Measurements from ENCODE around the gene MSLN. TPM values are rescaled to one million over a fixed set of nuclear protein-coding genes. Genes with fewer than 3 reads are reported as not detected.
A peak's percentile ranks its signal among the peaks of the same experiment; 100 is the strongest.
"Not testable (repeated sequence)": the region's sequence is repeated elsewhere in the genome, so short reads cannot be mapped to it uniquely, and the experiment has no call there.

Gene MSLN
- total RNA-seq, 3 donors from 2014 or later: 0.08 TPM; not detected in 2

DNA sequence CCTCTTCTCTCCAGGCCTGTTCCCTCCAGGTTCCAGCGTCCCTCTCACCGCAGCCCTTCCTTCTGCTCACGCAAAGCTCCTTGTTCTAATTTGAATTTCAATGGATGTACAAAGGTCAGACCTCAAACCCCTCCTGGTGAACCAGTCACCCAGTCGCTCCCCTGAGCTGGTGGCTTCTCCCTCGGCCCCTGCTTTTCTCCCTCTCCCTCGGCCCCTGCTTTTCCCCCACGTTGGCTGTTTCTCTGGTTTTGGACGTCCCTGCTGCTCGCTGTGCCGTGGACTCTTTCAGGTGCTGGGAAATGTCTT is 8.6 kb upstream of the MSLN start:
- H3K27me3 Mint-ChIP-seq (ENCODE audit: low read depth): no peaks in the 10 kb centered on the region
- no peaks in the 10 kb centered on the region for H3K36me3 Mint-ChIP-seq (ENCODE audit: insufficient read depth)
- no peak overlapping the region for H3K4me3 Mint-ChIP-seq
- H3K9me3 Mint-ChIP-seq: no peaks in the 10 kb centered on the region
- H3K4me1 Mint-ChIP-seq (ENCODE audit: low read depth): no peaks in the 10 kb centered on the region
- ATAC-seq: no peak
- no peak for DNase-seq

GRCh38 chr16:754121-754607 is 6.4 kb upstream of the MSLN start:
- not testable (repeated sequence) for H3K36me3 Mint-ChIP-seq (ENCODE audit: insufficient read depth); H3K27me3 Mint-ChIP-seq (ENCODE audit: low read depth); H3K4me1 Mint-ChIP-seq (ENCODE audit: low read depth); ATAC-seq; DNase-seq; H3K9me3 Mint-ChIP-seq; H3K4me3 Mint-ChIP-seq

GRCh38 chr16:754656-755055 is 5.9 kb upstream of the MSLN start:
- peaks cover 2% of the 10 kb centered on the region for H3K27me3 Mint-ChIP-seq (ENCODE audit: low read depth)
- DNase-seq: no peak
- no peak overlapping the region for H3K4me3 Mint-ChIP-seq

GRCh38 chr16:756428-756827 is 4.1 kb upstream of the MSLN start:
- Mint-ChIP-seq H3K4me1 (ENCODE audit: low read depth) (no peaks in the 10 kb centered on the region), H3K27me3 (ENCODE audit: low read depth) (peaks cover 2% of the 10 kb centered on the region), H3K9me3 (no peaks in the 10 kb centered on the region), H3K36me3 (ENCODE audit: insufficient read depth) (no peaks in the 10 kb centered on the region), H3K4me3 (no peak overlapping the region)
- DNase-seq (no peak), ATAC-seq (peak; percentile 37 to 43)

More at GRCh38 chr16:754656-755055, 5.9 kb upstream of the MSLN start:
- no peaks in the 10 kb centered on the region for H3K9me3 Mint-ChIP-seq
- ATAC-seq: no peak
- H3K36me3 Mint-ChIP-seq (ENCODE audit: insufficient read depth): no peaks in the 10 kb centered on the region
- no peaks in the 10 kb centered on the region for H3K4me1 Mint-ChIP-seq (ENCODE audit: low read depth)

DNA sequence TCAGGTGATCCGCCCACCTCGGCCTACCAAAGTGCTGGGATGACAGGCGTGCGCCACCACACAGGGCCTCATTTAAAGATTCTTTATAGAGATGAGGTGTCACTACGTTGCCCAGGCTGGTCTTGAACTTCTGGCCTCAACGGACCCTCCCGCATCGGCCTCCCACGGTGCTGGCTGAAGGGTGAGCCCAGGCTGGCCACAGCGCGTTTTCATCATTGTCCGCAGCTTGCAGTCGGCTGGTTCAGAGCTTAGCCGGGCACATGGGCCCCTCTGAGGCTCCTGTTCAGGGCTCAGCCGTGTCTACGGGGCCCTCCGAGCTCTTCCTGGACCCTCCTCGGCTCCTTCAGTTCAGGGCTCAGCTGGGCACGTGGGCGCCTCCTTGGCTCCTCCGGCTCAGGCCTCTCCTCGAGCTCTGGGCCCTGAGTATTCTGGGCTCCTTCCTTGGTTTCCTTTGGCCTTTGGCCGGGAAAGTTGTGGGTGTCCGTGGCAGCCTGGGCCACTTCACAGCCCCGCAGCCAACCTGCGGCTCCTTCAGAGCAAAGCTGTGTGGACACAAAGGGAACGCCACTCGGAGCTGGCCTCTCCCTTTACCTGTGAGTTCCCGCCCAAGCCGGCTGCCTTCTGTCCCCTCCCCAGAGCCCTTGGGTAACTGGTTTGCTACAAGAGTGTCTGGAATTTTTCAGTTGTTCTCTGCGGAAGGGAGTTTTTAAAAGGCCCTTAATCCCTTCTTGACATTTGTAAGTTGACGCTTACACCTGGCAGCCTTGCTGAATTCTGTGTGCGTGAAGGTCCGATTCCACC is 1.2 kb upstream of the MSLN start:
- H3K27me3 Mint-ChIP-seq (ENCODE audit: low read depth): peaks cover 2% of the 10 kb centered on the region
- no peak overlapping the region for H3K4me3 Mint-ChIP-seq
- H3K4me1 Mint-ChIP-seq (ENCODE audit: low read depth): no peaks in the 10 kb centered on the region
- no peak for DNase-seq
- no peaks in the 10 kb centered on the region for H3K36me3 Mint-ChIP-seq (ENCODE audit: insufficient read depth)
- no peaks in the 10 kb centered on the region for H3K9me3 Mint-ChIP-seq
- no peak for ATAC-seq

GRCh38 chr16:760065-760464 is 469 bp upstream of the MSLN start:
- H3K9me3 Mint-ChIP-seq: no peaks in the 10 kb centered on the region
- no peak overlapping the region for H3K4me3 Mint-ChIP-seq
- H3K4me1 Mint-ChIP-seq (ENCODE audit: low read depth): no peaks in the 10 kb centered on the region
- H3K36me3 Mint-ChIP-seq (ENCODE audit: insufficient read depth): no peaks in the 10 kb centered on the region
- H3K27me3 Mint-ChIP-seq (ENCODE audit: low read depth): peaks cover 2% of the 10 kb centered on the region
- DNase-seq: no peak
- no peak for ATAC-seq

GRCh38 chr16:761625-762513 is 1.3 kb downstream of the MSLN start:
- no peaks in the 10 kb centered on the region for H3K36me3 Mint-ChIP-seq (ENCODE audit: insufficient read depth)
- H3K4me3 Mint-ChIP-seq: no peak overlapping the region
- H3K4me1 Mint-ChIP-seq (ENCODE audit: low read depth): no peaks in the 10 kb centered on the region
- no peaks in the 10 kb centered on the region for H3K9me3 Mint-ChIP-seq
- peaks cover 2% of the 10 kb centered on the region for H3K27me3 Mint-ChIP-seq (ENCODE audit: low read depth)
- DNase-seq (no peak), ATAC-seq (no peak)

DNA sequence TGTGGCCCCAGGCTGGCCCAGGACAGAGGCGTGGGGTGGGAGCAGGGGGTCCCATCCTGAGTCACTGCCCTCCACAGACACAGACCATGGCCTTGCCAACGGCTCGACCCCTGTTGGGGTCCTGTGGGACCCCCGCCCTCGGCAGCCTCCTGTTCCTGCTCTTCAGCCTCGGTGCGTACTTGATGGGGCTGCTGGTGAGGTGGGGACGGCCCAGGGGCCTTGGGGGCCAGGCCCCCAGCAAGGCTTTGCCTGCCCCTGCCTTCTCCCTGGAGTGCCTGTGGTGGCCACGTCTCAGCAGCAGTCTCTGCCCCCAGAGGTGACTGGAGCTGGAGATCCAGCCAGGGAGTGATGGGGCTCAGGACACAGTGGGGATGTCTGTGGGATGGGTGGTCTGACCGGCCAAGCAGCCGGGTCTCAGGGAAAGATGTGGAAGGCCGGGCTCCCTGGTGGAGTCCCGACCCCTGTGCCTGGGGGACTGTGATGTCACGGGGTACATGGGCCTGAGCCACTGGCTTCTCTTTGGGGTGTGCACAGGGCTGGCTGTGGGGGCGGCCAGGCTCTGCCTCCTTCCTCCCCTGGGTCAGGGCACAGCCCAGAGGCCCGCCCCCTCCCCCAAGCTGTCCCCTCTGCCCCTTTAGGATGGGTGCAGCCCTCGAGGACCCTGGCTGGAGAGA is 2.2 kb downstream of the MSLN start:
- H3K27me3 Mint-ChIP-seq (ENCODE audit: low read depth): no peaks in the 10 kb centered on the region
- H3K4me1 Mint-ChIP-seq (ENCODE audit: low read depth): no peaks in the 10 kb centered on the region
- DNase-seq (no peak), ATAC-seq (no peak)
- H3K9me3 Mint-ChIP-seq: no peaks in the 10 kb centered on the region
- H3K4me3 Mint-ChIP-seq: no peak overlapping the region
- H3K36me3 Mint-ChIP-seq (ENCODE audit: insufficient read depth): no peaks in the 10 kb centered on the region

GRCh38 chr16:763369-764183 is 3.0 kb downstream of the MSLN start:
- Mint-ChIP-seq H3K9me3 (no peaks in the 10 kb centered on the region), H3K4me1 (ENCODE audit: low read depth) (no peaks in the 10 kb centered on the region), H3K4me3 (no peak overlapping the region), H3K36me3 (ENCODE audit: insufficient read depth) (no peaks in the 10 kb centered on the region), H3K27me3 (ENCODE audit: low read depth) (no peaks in the 10 kb centered on the region)
- no peak for DNase-seq
- no peak for ATAC-seq

DNA sequence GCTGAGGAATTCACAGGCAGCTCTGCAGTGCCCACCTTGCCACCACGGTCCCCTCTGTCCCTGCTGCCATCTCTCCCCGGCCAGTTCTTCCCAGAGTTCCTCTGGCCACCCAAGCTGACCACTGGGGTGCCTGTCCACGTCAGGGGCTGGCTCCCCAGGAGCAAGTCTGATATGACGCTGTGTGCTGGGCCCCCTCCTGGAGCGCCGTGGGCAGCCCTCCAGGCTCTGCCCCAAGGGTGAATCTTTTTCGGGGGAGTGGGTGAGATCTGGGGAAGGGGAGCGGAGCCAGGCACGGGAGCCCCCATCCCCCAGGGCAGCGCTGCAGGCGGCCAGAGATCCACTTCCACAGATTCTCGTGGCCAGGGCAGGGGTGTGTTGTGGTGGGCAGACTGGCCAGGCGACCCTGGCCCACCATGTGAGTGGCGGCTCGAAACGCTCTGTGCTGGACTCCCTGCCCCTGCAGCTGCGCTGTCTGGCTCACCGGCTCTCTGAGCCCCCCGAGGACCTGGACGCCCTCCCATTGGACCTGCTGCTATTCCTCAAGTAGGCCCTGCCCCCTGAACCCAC is 3.7 kb downstream of the MSLN start:
- ATAC-seq: no peak

GRCh38 chr16:764848-765487 is 4.4 kb downstream of the MSLN start:
- no peaks in the 10 kb centered on the region for H3K4me1 Mint-ChIP-seq (ENCODE audit: low read depth)
- H3K9me3 Mint-ChIP-seq: no peaks in the 10 kb centered on the region
- H3K27me3 Mint-ChIP-seq (ENCODE audit: low read depth): no peaks in the 10 kb centered on the region
- H3K36me3 Mint-ChIP-seq (ENCODE audit: insufficient read depth): no peaks in the 10 kb centered on the region
- ATAC-seq: no peak
- H3K4me3 Mint-ChIP-seq: no peak overlapping the region
- DNase-seq: no peak

More for the DNA sequence above, 3.7 kb downstream of the MSLN start:
- Mint-ChIP-seq H3K36me3 (ENCODE audit: insufficient read depth) (no peaks in the 10 kb centered on the region), H3K4me1 (ENCODE audit: low read depth) (no peaks in the 10 kb centered on the region), H3K9me3 (no peaks in the 10 kb centered on the region), H3K4me3 (no peak overlapping the region), H3K27me3 (ENCODE audit: low read depth) (no peaks in the 10 kb centered on the region)
- no peak for DNase-seq

DNA sequence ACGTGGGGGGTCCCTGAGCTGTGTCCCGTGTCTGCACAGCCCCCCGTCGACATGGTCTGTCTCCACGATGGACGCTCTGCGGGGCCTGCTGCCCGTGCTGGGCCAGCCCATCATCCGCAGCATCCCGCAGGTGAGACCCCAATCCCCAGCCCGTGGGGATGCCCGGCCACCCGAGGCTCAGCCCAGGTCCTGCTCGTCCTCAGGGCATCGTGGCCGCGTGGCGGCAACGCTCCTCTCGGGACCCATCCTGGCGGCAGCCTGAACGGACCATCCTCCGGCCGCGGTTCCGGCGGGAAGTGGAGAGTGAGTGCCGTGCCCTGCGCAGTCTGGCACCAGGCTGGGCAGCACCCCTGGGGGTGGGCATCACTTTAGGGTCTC is 4.9 kb downstream of the MSLN start:
- Mint-ChIP-seq H3K9me3 (no peaks in the 10 kb centered on the region), H3K4me1 (ENCODE audit: low read depth) (no peaks in the 10 kb centered on the region), H3K27me3 (ENCODE audit: low read depth) (no peaks in the 10 kb centered on the region), H3K4me3 (no peak overlapping the region), H3K36me3 (ENCODE audit: insufficient read depth) (no peaks in the 10 kb centered on the region)
- no peak for DNase-seq
- no peak for ATAC-seq

DNA sequence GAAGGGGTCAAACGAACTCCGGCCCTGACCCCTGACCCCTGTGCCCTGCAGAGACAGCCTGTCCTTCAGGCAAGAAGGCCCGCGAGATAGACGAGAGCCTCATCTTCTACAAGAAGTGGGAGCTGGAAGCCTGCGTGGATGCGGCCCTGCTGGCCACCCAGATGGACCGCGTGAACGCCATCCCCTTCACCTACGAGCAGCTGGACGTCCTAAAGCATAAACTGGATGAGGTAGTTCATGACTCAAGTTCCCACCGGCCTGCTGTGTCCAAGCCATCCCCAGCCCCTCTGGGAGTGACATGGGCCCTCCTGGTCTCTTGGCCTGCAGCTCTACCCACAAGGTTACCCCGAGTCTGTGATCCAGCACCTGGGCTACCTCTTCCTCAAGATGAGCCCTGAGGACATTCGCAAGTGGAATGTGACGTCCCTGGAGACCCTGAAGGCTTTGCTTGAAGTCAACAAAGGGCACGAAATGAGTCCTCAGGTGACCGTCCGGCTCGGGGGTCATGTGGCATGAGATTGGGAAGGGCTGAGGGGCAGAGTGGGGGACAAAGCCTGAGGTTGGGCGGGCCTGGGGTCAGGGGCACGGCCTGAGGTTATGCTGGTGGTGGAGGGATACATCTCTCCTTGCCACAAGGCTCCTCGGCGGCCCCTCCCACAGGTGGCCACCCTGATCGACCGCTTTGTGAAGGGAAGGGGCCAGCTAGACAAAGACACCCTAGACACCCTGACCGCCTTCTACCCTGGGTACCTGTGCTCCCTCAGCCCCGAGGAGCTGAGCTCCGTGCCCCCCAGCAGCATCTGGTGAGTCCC is 5.7 kb downstream of the MSLN start:
- ATAC-seq (no peak), DNase-seq (no peak)
- H3K27me3 Mint-ChIP-seq (ENCODE audit: low read depth): no peaks in the 10 kb centered on the region
- H3K4me3 Mint-ChIP-seq: no peak overlapping the region
- H3K4me1 Mint-ChIP-seq (ENCODE audit: low read depth): no peaks in the 10 kb centered on the region
- no peaks in the 10 kb centered on the region for H3K36me3 Mint-ChIP-seq (ENCODE audit: insufficient read depth)
- no peaks in the 10 kb centered on the region for H3K9me3 Mint-ChIP-seq
